ENCODE results near the gene CTSE. TPM values are rescaled to one million over a fixed set of nuclear protein-coding genes. Genes with fewer than 3 reads are reported as not detected.

Gene CTSE
- total RNA-seq, 2 donors from 2014 or later = 0.15 to 0.42 TPM

- H3K9ac ChIP-seq (ENCODE audit: extremely low read depth, low read length, poor library complexity, severe bottlenecking) = no peak overlapping the region
- no peak overlapping the region for H3K4me3 Mint-ChIP-seq
- H3K9me3 ChIP-seq (ENCODE audit: control insufficient read depth, low read length) = no peaks in the 10 kb centered on the region
- H3K36me3 Mint-ChIP-seq (ENCODE audit: low read depth) = no peaks in the 10 kb centered on the region
- H3K27me3 Mint-ChIP-seq (ENCODE audit: insufficient read depth) = peaks cover 4% of the 10 kb centered on the region
- no peaks in the 10 kb centered on the region for H3K9me3 Mint-ChIP-seq
- peaks cover 11% of the 10 kb centered on the region for H3K4me1 ChIP-seq (ENCODE audit: control insufficient read depth, insufficient read depth, low read length)
- DNase-seq = no peak
- H3K27me3 ChIP-seq (ENCODE audit: control insufficient read depth, insufficient read depth, low read length, poor library complexity, severe bottlenecking) = no peaks in the 10 kb centered on the region
- no peak for TF ChIP-seq CTCF (conservative IDR thresholded peaks at IDR 0.05)
- H3K36me3 ChIP-seq (ENCODE audit: control insufficient read depth, insufficient read depth, low read length) = no peaks in the 10 kb centered on the region
- H3K27ac Mint-ChIP-seq = no peak overlapping the region
- H3K4me1 Mint-ChIP-seq = peaks cover 8% of the 10 kb centered on the region
- WGBS, 2 experiments (ENCODE audit: insufficient coverage in 1 of 2, insufficient read length in 1 of 2) = 90 to 95% methylated on average over 2 to 4 of the region's 4 CpGs
- H3K27ac ChIP-seq (ENCODE audit: low read depth, low read length) = no peak overlapping the region
- H3K4me3 ChIP-seq (ENCODE audit: low read length) = no peak overlapping the region
These were observed 1.9 kb downstream of the CTSE start for GRCh38 chr1:206021626-206022365.

GRCh38 chr1:206021008-206021625 lies 2.6 kb downstream of the CTSE start:
- H3K9me3 ChIP-seq (ENCODE audit: control insufficient read depth, low read length) = no peaks in the 10 kb centered on the region
- no peaks in the 10 kb centered on the region for H3K36me3 ChIP-seq (ENCODE audit: control insufficient read depth, insufficient read depth, low read length)
- no peaks in the 10 kb centered on the region for H3K27me3 ChIP-seq (ENCODE audit: control insufficient read depth, insufficient read depth, low read length, poor library complexity, severe bottlenecking)
- peaks cover 11% of the 10 kb centered on the region for H3K4me1 ChIP-seq (ENCODE audit: control insufficient read depth, insufficient read depth, low read length)
- peaks cover 4% of the 10 kb centered on the region for H3K27me3 Mint-ChIP-seq (ENCODE audit: insufficient read depth)
- no peak overlapping the region for H3K4me3 ChIP-seq (ENCODE audit: low read length)
- no peak overlapping the region for H3K9ac ChIP-seq (ENCODE audit: extremely low read depth, low read length, poor library complexity, severe bottlenecking)
- peaks cover 8% of the 10 kb centered on the region for H3K4me1 Mint-ChIP-seq
- no peak overlapping the region for H3K27ac ChIP-seq (ENCODE audit: low read depth, low read length)
- H3K36me3 Mint-ChIP-seq (ENCODE audit: low read depth) = no peaks in the 10 kb centered on the region
- whole genome bisulfite sequencing, 2 experiments (ENCODE audit: insufficient coverage in 1 of 2, insufficient read length in 1 of 2) = 87 to 88% methylated on average over 7 to 9 of the region's 9 CpGs
- no peaks in the 10 kb centered on the region for H3K9me3 Mint-ChIP-seq
- DNase-seq = no peak
- no peak overlapping the region for H3K4me3 Mint-ChIP-seq
- TF ChIP-seq CTCF (conservative IDR thresholded peaks at IDR 0.05) = no peak
- no peak overlapping the region for H3K27ac Mint-ChIP-seq

GRCh38 chr1:206020393-206021007 lies 3.2 kb downstream of the CTSE start:
- no peak for TF ChIP-seq CTCF (conservative IDR thresholded peaks at IDR 0.05)
- Histone ChIP-seq H3K27ac (ENCODE audit: low read depth, low read length) (no peak overlapping the region), H3K27me3 (ENCODE audit: control insufficient read depth, insufficient read depth, low read length, poor library complexity, severe bottlenecking) (no peaks in the 10 kb centered on the region), H3K4me3 (ENCODE audit: low read length) (no peak overlapping the region), H3K9me3 (ENCODE audit: control insufficient read depth, low read length) (no peaks in the 10 kb centered on the region), H3K36me3 (ENCODE audit: control insufficient read depth, insufficient read depth, low read length) (no peaks in the 10 kb centered on the region), H3K4me1 (ENCODE audit: control insufficient read depth, insufficient read depth, low read length) (peaks cover 11% of the 10 kb centered on the region), H3K9ac (ENCODE audit: extremely low read depth, low read length, poor library complexity, severe bottlenecking) (no peak overlapping the region)
- peaks cover 4% of the 10 kb centered on the region for H3K27me3 Mint-ChIP-seq (ENCODE audit: insufficient read depth)
- no peak for DNase-seq
- H3K27ac Mint-ChIP-seq = no peak overlapping the region
- no peaks in the 10 kb centered on the region for H3K36me3 Mint-ChIP-seq (ENCODE audit: low read depth)
- no peaks in the 10 kb centered on the region for H3K9me3 Mint-ChIP-seq
- WGBS, 2 experiments (ENCODE audit: insufficient coverage in 1 of 2, insufficient read length in 1 of 2) = 92 to 93% methylated on average over 2 to 4 of the region's 4 CpGs
- peaks cover 8% of the 10 kb centered on the region for H3K4me1 Mint-ChIP-seq
- no peak overlapping the region for H3K4me3 Mint-ChIP-seq
